ENCODE results near the gene ADAMTSL3.
"Not testable (repeated sequence)": the region's sequence is repeated elsewhere in the genome, so short reads cannot be mapped to it uniquely, and the experiment has no call there.

Gene ADAMTSL3

GRCh38 chr15:83734487-83734886, 80.6 kb downstream of the ADAMTSL3 start:
- TF ChIP-seq, protein P1, sequence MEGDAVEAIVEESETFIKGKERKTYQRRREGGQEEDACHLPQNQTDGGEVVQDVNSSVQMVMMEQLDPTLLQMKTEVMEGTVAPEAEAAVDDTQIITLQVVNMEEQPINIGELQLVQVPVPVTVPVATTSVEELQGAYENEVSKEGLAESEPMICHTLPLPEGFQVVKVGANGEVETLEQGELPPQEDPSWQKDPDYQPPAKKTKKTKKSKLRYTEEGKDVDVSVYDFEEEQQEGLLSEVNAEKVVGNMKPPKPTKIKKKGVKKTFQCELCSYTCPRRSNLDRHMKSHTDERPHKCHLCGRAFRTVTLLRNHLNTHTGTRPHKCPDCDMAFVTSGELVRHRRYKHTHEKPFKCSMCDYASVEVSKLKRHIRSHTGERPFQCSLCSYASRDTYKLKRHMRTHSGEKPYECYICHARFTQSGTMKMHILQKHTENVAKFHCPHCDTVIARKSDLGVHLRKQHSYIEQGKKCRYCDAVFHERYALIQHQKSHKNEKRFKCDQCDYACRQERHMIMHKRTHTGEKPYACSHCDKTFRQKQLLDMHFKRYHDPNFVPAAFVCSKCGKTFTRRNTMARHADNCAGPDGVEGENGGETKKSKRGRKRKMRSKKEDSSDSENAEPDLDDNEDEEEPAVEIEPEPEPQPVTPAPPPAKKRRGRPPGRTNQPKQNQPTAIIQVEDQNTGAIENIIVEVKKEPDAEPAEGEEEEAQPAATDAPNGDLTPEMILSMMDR (IDR thresholded peaks at IDR 0.05; ENCODE audit: low read depth, low read length, missing control alignments) = peak; percentile 40
- no peak overlapping the region for H3K4me3 ChIP-seq (ENCODE audit: low read depth, low read length)
- no peak for DNase-seq (ENCODE audit: low read depth)

DNA sequence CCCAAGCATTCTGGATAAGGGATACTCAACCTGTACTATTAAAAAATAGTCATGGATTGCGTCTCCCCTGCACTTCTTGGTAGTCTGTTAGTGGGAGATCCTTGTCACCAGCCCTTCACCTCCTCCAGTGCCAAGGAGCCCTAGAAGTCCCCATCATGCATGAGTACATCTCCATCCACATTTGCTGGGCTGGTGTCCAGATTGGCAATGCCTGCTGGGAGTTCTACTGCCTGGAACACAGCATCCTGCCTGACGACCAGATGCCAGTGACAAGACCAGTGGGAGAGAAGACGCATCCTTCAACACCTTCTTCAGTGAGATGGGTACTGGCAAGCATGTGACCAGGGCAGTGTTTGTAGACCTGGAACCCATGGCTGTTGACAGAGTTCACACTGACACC, 85.7 kb downstream of the ADAMTSL3 start:
- TF ChIP-seq, protein P1 (IDR thresholded peaks at IDR 0.05; ENCODE audit: low read depth, low read length, missing control alignments) = no peak
- no peak overlapping the region for H3K4me3 ChIP-seq (ENCODE audit: low read depth, low read length)
- DNase-seq (ENCODE audit: low read depth) = no peak

- H3K4me3 ChIP-seq (ENCODE audit: low read depth, low read length) = no peak overlapping the region
- TF ChIP-seq, protein P1 (IDR thresholded peaks at IDR 0.05; ENCODE audit: low read depth, low read length, missing control alignments) = no peak
- DNase-seq (ENCODE audit: low read depth) = no peak
Measured at GRCh38 chr15:83745771-83746170, 91.8 kb downstream of the ADAMTSL3 start.

GRCh38 chr15:83746231-83746630, 92.3 kb downstream of the ADAMTSL3 start:
- DNase-seq (ENCODE audit: low read depth) = no peak
- TF ChIP-seq, protein P1 (IDR thresholded peaks at IDR 0.05; ENCODE audit: low read depth, low read length, missing control alignments) = no peak
- no peak overlapping the region for H3K4me3 ChIP-seq (ENCODE audit: low read depth, low read length)

GRCh38 chr15:83747050-83747717, 93.3 kb downstream of the ADAMTSL3 start:
- TF ChIP-seq, protein P1 (IDR thresholded peaks at IDR 0.05; ENCODE audit: low read depth, low read length, missing control alignments) = no peak
- DNase-seq (ENCODE audit: low read depth) = no peak
- no peak overlapping the region for H3K4me3 ChIP-seq (ENCODE audit: low read depth, low read length)

DNA sequence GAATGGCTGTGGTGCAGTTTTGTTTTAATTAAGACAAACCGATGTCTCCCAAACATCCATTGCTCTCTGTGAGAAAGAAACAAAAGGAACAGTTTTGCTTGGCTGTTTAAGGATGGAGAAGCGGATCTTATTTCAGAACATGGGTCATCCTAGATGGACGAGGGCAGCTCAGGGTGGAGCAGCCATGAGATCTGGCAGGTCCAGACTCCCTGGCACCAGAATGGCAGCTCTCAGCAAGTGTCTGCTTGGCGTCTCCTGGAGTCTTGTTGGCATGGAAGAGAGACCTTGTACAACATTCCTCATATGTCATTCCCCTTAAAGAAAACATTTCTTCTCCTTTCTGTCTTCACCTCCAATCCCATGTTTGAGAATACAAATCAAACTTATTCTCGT, 93.8 kb downstream of the ADAMTSL3 start:
- no peak for DNase-seq (ENCODE audit: low read depth)
- no peak overlapping the region for H3K4me3 ChIP-seq (ENCODE audit: low read depth, low read length)
- TF ChIP-seq, protein P1 (IDR thresholded peaks at IDR 0.05; ENCODE audit: low read depth, low read length, missing control alignments) = no peak

GRCh38 chr15:83753872-83754493, 100.1 kb downstream of the ADAMTSL3 start:
- DNase-seq (ENCODE audit: low read depth) = no peak
- TF ChIP-seq, protein P1 (IDR thresholded peaks at IDR 0.05; ENCODE audit: low read depth, low read length, missing control alignments) = no peak
- H3K4me3 ChIP-seq (ENCODE audit: low read depth, low read length) = no peak overlapping the region

GRCh38 chr15:83757291-83757690, 103.4 kb downstream of the ADAMTSL3 start:
- not testable (repeated sequence) for DNase-seq (ENCODE audit: low read depth); H3K4me3 ChIP-seq (ENCODE audit: low read depth, low read length)

All from GM12864 (cell line).